RPMI7951 (cell line): ENCODE measurements around the gene NRIP3. TPM values are rescaled to one million over a fixed set of nuclear protein-coding genes. Genes with fewer than 3 reads are reported as not detected.
A peak's percentile ranks its signal among the peaks of the same experiment; 100 is the strongest.
"Not testable (repeated sequence)": the region's sequence is repeated elsewhere in the genome, so short reads cannot be mapped to it uniquely, and the experiment has no call there.

Experiments used
- DNase-seq: peaks from one replicate; pipeline ENCODE4 v3.0.0-alpha.2; 2012; ENCODE audit warnings: low read depth
- total RNA-seq: library from RNA; depleted of rRNA; stranded (reverse); fragments of >200 nt; shearing (Covaris generic); gene quantifications from 2 replicates; pipeline ENCODE4 v1.2.3, GENCODE V29; 2014

NRIP3 gene
- total RNA-seq, 1 experiment from 2014 or later: 31.7 TPM

- no peak for DNase-seq
Measured at GRCh38 chr11:8971924-8972316, 31.9 kb downstream of the NRIP3 start.

GRCh38 chr11:8971196-8971923, 32.4 kb downstream of the NRIP3 start:
- no peak for DNase-seq

GRCh38 chr11:8967184-8967583, 36.6 kb downstream of the NRIP3 start:
- no peak for DNase-seq

GRCh38 chr11:8964324-8965320, 39.2 kb downstream of the NRIP3 start, which contains the start of gene TMEM9B:
Gene TMEM9B (minus strand): TSS chr11:8964442. CDS start chr11:8964313, 129 bp downstream.
- DNase-seq: peak; percentile 86

DNA sequence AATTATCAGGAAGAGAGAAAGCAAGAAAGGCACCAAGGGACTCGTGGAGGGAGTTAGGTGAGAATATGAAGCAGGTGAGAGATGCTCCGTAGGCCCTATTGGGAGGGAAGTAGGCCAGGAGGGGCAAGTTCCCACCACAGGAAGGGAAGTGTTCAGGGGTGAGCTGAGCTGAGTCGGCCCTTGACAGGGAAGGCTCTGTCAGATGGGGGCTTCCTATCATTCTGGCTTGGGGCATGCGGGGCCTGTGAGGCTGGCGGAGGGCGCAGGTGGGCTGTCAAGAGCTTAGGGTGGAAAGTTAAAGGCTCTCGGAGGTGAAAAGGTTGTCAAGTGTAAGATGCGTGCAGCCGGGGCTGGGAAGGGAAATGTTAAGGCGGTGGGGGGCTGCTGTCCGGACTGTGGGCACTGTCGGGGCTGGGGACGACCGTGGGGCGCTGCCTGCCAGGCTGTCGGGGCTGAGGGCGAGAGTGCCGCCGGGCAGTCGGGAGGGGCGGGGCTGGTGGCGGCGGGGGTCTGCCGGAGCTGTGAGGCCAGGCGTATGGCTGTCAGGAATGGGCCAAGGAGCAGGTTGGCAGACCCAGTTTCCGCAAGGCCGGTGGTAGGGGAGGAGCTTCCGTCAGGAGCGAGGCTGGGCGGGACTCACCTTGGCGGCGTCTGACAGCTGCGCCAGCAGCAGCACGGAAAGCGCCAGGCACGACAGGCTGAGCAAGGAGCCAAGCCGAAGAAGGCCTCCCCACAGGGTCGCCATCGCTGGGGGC, 40.1 kb downstream of the NRIP3 start:
- DNase-seq: no peak

DNA sequence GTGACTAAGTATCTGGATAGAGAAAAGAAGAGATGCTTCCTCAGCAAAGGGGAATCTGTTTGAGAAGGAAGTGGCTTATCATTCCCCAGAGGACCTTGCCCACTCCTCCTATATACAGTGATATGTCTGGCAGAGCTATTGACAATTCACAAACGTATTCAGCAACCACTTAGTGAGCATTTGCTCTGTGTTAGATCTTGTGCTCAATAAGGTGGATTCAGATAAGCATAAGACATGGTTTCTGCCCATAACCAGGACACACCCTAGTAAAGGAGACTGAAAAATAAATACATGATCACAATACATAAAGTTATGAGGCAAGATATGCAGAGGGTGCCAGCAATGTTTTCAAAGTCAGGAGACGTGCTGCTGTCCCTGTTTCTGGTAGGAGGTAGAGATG, 41.0 kb downstream of the NRIP3 start:
- DNase-seq: no peak

DNA sequence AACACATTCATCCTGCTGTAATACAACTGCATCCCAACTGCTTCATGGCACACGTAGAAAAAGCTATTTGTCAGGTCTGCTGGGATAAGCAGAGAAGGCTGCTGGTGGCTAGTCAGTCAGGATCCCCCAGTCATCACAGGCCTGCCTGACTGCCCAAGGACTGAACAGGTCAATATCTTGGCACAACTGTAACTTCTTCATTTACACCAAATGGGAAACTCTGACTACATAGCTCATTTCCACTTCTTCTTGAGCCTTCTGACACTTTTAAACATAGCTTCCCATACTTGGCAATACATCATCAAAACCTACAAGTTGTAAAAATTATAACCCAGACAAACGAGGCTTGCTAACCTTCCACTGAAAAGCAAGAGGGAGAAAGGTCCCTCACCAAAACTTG, 42.4 kb downstream of the NRIP3 start:
- DNase-seq: no peak

- DNase-seq: peak; percentile 74
Measured at GRCh38 chr11:8959546-8960166, 44.1 kb downstream of the NRIP3 start.

- no peak for DNase-seq
Measured at GRCh38 chr11:8956860-8957259, 46.9 kb downstream of the NRIP3 start.

DNA sequence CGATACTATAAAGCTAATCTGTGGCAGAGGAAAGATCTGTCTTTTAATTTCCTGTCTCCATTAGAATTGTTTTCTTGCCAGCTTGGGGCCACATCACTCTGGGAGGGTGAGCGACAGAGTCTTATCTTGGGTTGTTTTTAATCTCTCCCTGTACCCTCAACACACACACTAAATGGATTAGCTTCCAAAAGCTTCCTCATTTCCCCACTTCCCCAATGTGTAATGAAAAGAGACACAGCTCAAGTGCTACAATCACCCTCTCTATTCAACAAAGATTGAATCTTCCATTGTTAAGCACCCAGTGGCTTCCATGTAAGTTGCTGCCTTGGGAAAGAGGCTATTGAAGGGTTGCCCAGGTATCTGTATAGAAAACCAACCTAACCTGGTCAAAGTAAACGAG, 54.9 kb downstream of the NRIP3 start:
- DNase-seq: no peak

DNA sequence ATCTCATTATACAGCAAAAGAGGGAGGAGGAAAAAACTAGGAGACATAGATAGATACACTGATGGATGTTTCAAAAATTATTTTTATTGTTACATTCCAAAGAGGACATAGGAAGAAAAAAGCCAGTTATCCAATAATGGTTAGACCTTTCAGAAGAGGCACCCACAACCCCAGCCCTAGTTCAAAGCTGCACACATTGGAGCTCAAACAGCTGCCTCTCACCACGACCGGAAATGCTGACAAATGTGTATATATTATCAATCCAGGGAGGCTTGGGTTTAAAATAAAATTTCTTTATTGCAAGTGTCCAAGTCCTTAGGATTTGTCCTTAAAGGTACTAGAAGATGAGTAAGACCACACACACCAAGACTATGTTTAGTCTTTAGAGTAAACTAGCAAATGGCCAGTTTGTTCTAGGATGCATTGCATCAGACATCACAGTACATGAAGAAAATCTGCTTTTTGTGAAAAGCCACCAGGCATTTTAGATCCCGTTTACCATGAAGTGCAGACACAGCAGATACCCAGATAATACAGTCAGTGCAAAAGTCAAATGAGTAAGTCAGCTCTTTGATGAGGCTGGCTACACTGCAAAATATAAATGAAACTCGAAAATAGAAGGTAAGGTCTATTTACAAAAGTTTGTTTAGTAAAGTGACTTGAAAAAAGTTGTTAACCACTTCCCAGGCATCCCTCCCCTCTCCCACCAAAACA, 56.4 kb downstream of the NRIP3 start:
- no peak for DNase-seq

DNA sequence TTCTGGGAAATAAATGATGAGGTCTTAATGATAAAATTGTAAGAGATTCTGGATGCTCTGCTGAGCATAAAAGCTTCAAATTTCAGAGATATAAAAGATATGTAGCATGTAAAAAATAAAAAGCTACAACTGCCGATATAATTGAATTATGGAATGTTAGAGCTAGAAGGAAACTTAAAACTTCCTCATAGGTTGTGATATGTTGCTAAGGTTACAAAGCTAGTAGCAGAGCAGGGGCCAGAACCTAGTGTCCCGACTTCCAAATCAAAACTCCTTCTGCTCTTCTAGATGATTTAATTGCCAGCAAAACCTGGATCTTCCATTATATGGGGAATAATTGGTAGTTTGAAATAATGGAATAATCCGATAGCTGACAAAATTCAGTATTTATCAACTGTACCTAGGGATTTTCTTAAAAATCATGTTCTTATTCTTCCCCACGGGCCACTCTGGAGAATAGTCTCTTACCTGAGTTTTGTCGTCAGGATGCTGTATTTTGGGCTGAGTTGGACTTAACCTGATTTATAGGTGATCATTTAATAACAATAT, 61.2 kb downstream of the NRIP3 start, which contains the start of gene ASCL3:
ASCL3 (minus strand) TSS at position 499 of the 549 bp plus-strand sequence. CDS start 4,855 bp downstream, outside the sequence.
- no peak for DNase-seq

DNA sequence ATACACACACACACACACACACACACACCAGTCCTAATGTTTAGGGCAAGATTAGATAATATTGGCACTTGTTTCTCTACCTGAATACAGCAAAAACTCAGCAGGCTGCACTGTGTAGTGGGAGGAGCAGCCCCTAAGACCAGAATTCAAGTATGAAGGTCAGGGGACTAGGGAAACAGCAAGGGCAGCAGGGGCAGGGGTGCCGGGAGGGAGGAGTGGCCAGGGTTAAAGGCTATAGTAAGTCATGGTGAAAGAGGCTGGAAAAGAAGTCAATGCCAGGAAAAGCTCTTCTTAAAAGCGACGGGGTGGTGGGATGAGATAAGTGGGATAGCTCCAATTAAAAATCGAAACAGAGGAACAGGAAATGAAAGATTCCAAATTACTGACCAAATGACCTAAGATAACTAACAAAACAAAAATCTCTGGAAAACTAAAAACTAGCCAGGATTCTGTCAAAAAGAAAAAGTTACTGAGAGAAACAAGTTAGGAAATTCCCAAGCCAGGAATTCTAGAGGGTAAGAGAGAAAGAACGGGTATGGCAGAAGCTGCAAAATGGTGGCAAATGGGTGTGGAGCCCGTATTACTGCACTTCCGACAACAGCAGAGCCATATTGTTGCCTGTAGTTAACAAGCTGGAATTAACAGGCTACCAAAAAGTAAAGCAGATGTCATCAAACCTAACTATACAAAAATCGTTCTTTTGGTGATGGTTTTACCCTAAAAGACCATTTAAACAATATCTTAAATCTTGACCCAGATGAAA, 62.3 kb downstream of the NRIP3 start:
- no peak for DNase-seq

DNA sequence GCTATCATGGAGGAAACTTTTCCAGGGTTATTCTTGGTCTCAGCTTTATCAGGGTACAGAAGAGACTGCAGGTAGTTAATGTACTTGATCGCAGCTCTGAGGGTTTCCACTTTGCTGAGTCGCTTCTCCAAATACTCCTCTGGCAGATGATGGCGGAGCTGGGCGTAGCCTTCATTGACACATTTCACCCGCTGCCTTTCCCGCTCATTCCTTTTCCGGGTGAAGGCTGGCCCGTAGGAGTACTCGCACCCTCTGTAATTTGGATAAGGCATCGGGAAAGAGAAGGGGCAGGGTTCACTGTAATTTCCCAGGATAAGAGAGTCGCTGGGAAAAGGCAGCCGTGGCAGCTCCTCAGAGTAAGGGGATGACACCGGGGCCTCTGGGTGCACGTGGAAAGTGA, 66.1 kb downstream of the NRIP3 start:
- no peak for DNase-seq

DNA sequence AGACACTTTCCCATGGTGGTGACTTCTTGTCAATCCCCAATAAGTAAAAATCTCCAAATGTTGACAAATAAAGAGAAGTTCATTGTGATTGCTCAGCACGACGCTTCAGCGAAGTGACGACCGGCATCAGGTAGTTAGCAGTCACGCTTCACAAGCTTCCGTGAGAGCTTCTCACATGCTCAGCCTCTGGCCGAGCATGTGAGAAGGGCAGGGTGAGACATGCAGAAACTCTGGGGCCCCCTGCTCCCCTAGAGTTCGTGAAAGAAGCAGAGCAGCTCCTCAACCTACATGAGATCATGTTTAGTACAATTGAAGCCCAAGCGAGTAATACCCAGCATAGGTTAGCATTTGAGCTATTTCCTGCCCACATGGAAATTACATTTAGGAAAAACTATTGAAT, 66.6 kb downstream of the NRIP3 start:
- no peak for DNase-seq

GRCh38 chr11:8935789-8936188, 68.0 kb downstream of the NRIP3 start:
- DNase-seq: not testable (repeated sequence)

GRCh38 chr11:8934742-8935488, 68.9 kb downstream of the NRIP3 start:
- DNase-seq: peak; percentile 82

- no peak for DNase-seq
Measured at GRCh38 chr11:8933931-8934330, 69.9 kb downstream of the NRIP3 start.
